T-helper 2 cell treated with Interferon-gamma antibody and Interleukin-4, amounts not matched to agents 5 μg/mL and 100 μg/mL, for 36 hours (primary cell): ENCODE measurements around the gene RNPS1.
"Not testable (repeated sequence)": the region's sequence is repeated elsewhere in the genome, so short reads cannot be mapped to it uniquely, and the experiment has no call there.

Source experiments
- DNase-seq: peaks from one replicate; pipeline ENCODE4 v3.0.0; 2021; ENCODE audit warnings: low spot score
- H3K27ac Mint-ChIP-seq: one replicate; pipeline ENCODE4 v1.8.0; 2021; ENCODE audit warnings: mild to moderate bottlenecking, mixed read lengths
- H3K27me3 Mint-ChIP-seq: one replicate; pipeline ENCODE4 v1.8.0; 2021; ENCODE audit warnings: low read depth, mixed read lengths
- H3K36me3 Mint-ChIP-seq: one replicate; pipeline ENCODE4 v1.8.0; 2021; ENCODE audit warnings: low read depth, mixed read lengths
- H3K4me1 Mint-ChIP-seq: one replicate; pipeline ENCODE4 v1.8.0; 2021; ENCODE audit warnings: low read depth, mixed read lengths
- H3K4me3 Mint-ChIP-seq: one replicate; pipeline ENCODE4 v1.8.0; 2022; ENCODE audit warnings: mild to moderate bottlenecking, moderate library complexity, mixed read lengths
- H3K9me3 Mint-ChIP-seq: one replicate; pipeline ENCODE4 v1.8.0; 2021; ENCODE audit warnings: mixed read lengths

The RNPS1 gene

DNA sequence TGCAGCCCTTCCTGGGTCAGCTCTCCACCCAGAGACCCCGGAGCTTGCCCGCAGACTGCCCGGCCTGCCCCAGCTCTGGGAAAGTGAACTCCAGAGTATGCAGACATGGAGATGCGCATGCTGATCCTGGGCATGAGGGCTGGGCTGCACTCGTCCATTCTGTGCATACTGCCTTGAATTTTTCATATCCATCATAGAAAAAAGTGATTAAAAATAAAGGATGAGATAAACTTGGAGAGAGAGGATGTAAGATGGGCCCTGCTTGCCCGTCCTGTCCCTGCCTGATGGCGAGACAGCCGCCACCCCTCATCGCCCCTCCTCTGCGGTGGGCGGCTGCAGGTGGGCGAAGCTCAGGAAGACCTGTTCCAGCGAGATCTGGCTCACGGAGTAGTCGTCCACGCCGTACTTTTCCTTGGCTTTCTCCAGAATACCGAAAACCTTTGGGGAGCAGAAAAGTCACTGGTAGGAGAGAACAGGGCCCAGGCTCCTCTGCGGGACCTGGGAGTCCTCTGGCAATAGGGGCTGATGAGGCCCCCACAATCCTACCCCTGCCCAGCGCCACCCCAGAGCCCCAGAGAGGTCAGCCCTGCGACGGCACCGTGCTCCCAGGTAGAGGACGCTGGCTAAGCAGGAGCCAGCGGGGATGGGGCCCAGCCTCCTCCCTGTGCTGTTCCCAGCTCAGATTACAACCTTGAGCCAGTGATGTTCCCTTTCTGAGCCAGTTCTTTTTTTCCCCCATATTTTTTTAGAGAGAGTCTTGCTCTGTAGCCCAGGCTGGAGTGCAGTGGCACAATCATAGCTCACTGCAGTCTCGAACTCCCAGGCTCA is 8.7 kb upstream of the RNPS1 start:
- H3K27ac Mint-ChIP-seq: no peak overlapping the region
- H3K4me1 Mint-ChIP-seq: no peaks in the 10 kb centered on the region
- DNase-seq: no peak
- H3K27me3 Mint-ChIP-seq: no peaks in the 10 kb centered on the region
- no peak overlapping the region for H3K4me3 Mint-ChIP-seq
- H3K9me3 Mint-ChIP-seq: no peaks in the 10 kb centered on the region
- H3K36me3 Mint-ChIP-seq: no peaks in the 10 kb centered on the region

DNA sequence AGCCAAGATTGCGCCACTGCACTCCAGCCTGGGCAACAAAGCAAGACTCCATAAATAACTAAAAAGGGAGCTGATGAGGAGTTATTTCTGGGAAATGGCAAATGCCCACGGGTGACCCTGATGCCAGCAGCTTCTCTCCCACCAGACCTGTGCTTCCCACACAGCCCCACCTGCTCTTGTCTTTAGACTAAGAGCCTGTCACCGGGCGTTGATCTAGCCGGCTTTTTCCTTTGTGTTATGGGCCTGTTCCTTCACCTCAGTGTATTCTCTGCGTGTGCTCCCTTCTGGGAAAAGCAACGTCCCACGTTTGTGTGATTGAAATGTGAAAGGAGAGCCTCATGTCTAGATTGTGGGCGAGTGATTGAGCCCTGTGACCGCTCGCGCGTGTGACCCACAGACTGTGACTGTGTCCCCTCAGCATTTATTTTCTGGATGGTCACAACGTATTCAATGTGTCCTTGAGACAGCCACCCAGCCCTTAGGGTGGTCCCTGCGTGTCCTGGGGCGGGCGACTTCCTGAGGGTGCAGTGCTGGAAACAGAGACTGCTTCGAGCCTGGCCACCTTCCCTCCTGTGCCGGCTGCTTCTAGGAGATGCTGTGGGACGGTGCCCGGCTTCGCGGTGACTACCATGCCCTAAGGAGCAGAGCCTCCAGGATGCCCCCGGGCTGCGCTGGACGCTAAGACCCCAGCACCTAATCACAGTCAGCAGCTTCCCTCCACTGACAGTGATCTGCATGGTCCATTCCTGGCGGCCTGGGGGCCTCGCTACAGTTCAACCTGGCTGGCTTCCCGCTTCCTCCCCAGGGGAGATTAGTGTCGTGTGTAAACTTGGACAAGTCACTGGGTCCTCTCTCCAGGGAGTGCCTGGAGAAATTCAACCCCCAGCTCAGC is 7.8 kb upstream of the RNPS1 start:
- no peak for DNase-seq
- Mint-ChIP-seq H3K36me3 (no peaks in the 10 kb centered on the region), H3K4me3 (no peak overlapping the region), H3K9me3 (no peaks in the 10 kb centered on the region), H3K4me1 (no peaks in the 10 kb centered on the region), H3K27me3 (no peaks in the 10 kb centered on the region), H3K27ac (no peak overlapping the region)

DNA sequence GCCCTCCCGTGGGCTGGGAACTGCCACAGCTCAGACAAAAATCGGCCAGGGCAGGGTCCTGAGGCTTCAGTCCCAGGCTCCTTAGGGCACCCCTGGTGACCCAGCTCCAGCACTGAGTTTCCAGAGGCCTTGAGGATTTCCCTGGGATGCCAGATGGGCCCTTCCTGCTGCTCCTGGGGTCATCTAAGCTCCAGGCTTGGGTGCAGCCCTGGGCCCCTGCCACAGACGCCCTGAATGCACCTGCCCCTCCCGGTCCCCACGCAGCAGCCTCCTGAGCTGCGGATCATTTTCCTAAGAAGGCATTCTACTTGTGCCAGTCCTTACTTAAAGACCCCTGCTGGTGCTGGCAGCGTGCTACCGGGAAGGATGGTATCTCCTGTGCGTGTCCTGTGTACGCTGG is 6.0 kb upstream of the RNPS1 start:
- DNase-seq: no peak
- Mint-ChIP-seq H3K4me1 (peaks cover 3% of the 10 kb centered on the region), H3K36me3 (no peaks in the 10 kb centered on the region), H3K27ac (no peak overlapping the region), H3K4me3 (no peak overlapping the region), H3K9me3 (no peaks in the 10 kb centered on the region), H3K27me3 (no peaks in the 10 kb centered on the region)

DNA sequence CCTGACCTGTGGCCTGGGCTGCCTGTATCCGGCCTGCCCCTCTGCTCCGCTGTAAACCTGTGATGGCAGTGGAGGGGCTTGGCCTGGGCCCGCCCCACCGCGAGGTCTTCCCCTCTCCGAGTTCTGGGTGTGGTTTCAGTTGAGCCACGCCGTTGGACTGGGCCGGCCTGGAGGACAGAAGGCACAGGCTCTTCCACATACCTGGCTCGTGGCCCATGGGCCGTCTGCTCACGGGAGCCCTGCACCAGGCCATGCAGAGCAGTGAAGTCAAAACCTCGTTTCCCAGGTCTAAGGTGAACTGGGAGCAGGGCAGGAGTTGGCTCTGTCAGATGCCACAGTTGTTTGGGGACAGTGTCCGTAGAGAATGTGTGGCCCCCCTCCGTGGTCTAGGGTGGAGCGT is 5.6 kb upstream of the RNPS1 start:
- H3K27ac Mint-ChIP-seq: no peak overlapping the region
- no peaks in the 10 kb centered on the region for H3K9me3 Mint-ChIP-seq
- H3K4me3 Mint-ChIP-seq: no peak overlapping the region
- no peaks in the 10 kb centered on the region for H3K36me3 Mint-ChIP-seq
- H3K27me3 Mint-ChIP-seq: no peaks in the 10 kb centered on the region
- peaks cover 3% of the 10 kb centered on the region for H3K4me1 Mint-ChIP-seq
- DNase-seq: no peak

DNA sequence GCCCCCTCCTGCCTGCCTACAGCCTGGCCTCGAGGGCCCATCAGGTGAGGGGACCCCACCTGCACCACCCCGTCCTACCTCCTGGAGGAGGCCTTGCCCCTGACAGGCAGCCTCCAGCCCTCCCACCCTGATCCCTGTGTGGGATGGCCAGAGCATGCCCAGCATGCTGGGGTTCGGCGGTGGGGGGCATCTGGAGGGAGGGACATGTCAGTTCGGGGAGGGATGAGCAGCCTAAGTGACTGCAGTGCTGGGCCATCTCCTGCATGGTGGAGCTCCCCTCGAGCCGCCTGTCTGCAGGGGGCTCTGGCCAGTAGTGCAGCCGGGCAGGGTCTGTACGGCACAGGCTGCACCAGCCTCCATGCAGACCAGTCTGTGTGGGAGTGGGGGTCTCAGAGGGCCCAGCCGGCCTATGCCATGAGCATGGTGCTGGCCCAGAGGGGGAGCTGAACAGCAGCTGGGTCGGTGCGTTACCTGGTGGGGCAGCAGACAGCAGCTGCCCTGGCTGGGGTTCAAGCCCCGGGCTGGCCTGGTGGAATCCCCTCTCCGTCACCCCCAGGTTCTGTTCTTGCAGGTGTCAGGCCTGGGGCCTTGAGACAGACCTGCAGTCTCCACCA is 4.0 kb upstream of the RNPS1 start:
- no peaks in the 10 kb centered on the region for H3K27me3 Mint-ChIP-seq
- no peaks in the 10 kb centered on the region for H3K9me3 Mint-ChIP-seq
- no peak overlapping the region for H3K27ac Mint-ChIP-seq
- peaks cover 4% of the 10 kb centered on the region for H3K4me1 Mint-ChIP-seq
- no peak overlapping the region for H3K4me3 Mint-ChIP-seq
- no peak for DNase-seq
- H3K36me3 Mint-ChIP-seq: peaks cover 3% of the 10 kb centered on the region

DNA sequence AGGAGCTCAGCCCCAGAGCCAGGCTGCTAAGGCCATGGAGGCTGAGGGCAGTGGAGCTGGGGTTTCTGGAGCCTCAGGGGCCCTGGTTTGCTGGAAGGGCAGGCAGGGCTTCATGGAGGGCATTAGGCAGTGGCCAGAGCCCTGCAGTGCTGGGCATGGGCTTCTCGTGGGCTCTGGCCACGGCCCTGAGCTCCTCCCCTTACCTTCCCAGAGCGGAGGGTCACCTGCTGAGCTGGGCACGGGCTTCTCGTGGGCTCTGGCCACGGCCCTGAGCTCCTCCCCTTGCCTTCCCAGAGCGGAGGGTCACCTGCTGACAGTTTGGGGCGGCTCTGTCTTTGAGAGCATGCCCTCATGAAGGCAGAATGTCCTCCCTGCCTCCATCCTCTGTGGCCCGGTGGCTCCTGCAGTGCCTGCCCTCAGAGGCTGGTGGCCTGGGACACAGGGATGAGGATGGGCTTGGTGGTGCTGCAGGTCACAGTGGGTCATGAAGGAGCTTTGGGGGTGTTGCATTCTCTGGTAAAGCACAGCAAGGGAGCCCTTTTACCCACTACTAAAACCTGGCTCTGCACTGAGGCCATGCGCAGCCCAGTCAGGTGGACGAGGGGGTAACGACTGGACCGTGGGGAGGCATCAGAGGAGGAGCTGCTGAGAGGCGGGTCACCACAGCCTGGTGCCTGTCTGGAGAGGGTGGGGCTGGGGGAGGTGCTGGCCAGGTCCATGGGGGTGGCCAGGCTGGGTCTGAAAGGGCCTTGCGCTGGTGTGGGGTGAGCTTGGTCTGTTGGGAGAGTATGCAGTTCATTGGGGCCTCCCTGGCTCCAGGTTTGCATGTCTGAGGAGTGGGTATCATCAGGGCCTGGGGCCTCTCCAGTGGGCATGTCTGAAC is 2.9 kb upstream of the RNPS1 start:
- H3K27me3 Mint-ChIP-seq: no peaks in the 10 kb centered on the region
- no peaks in the 10 kb centered on the region for H3K9me3 Mint-ChIP-seq
- H3K4me1 Mint-ChIP-seq: peaks cover 14% of the 10 kb centered on the region
- DNase-seq: no peak
- H3K36me3 Mint-ChIP-seq: peaks cover 13% of the 10 kb centered on the region
- no peak overlapping the region for H3K27ac Mint-ChIP-seq
- H3K4me3 Mint-ChIP-seq: no peak overlapping the region

DNA sequence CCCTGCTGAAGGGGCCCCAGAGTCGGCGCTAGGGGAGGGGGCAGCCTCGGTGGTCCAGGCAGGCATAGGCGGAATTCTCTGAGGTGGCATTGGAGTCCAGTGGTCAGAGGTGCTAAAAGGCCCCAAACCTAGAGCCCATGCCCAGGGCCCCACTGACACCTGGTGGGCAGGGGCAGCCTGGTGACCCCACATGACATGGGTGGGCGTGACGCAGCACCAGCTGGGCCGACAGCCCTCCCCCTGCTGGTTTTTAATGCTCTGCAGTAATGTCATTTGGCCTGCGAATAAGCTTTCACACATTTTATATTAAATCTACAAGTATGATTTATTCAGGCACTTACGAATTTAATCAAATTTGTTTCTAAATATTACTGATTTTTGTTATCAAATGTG is 2.1 kb upstream of the RNPS1 start:
- peaks cover 16% of the 10 kb centered on the region for H3K4me1 Mint-ChIP-seq
- H3K9me3 Mint-ChIP-seq: no peaks in the 10 kb centered on the region
- H3K27me3 Mint-ChIP-seq: no peaks in the 10 kb centered on the region
- peak overlapping the region; percentile 93 for H3K4me3 Mint-ChIP-seq
- no peak for DNase-seq
- H3K36me3 Mint-ChIP-seq: peaks cover 18% of the 10 kb centered on the region
- H3K27ac Mint-ChIP-seq: no peak overlapping the region

DNA sequence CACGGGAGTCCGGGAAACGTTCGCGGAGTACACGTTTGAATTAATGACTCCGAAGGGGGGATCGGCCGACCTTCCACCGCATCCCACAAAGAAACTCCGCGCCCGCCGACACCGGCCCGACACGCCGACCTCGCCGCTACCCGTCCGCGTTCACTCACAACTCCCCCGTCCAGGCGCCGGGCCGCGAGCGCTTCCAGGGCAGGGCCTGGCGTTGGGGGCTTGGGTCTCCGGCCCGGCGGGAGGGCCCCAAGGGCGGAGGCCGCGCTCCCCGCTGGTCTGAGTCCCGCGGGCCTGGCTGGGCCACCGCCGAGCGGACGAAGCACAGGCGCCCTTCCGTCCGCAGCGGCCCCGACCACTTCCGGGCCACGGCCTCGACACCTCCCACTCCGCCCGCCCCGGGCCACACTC is 417 bp downstream of the RNPS1 start:
- Mint-ChIP-seq H3K27ac (peak overlapping the region; percentile 98), H3K4me3 (peak overlapping the region; percentile 93), H3K36me3 (peaks cover 34% of the 10 kb centered on the region), H3K4me1 (peaks cover 23% of the 10 kb centered on the region)
- H3K9me3 Mint-ChIP-seq, H3K27me3 Mint-ChIP-seq, DNase-seq: not testable (repeated sequence)

- peaks cover 23% of the 10 kb centered on the region for H3K4me1 Mint-ChIP-seq
- DNase-seq, H3K27me3 Mint-ChIP-seq, H3K9me3 Mint-ChIP-seq: not testable (repeated sequence)
- H3K27ac Mint-ChIP-seq: peak overlapping the region; percentile 90
- peak overlapping the region; percentile 93 for H3K4me3 Mint-ChIP-seq
- peaks cover 40% of the 10 kb centered on the region for H3K36me3 Mint-ChIP-seq
These were observed 1.0 kb downstream of the RNPS1 start for GRCh38 chr16:2266887-2267286.

DNA sequence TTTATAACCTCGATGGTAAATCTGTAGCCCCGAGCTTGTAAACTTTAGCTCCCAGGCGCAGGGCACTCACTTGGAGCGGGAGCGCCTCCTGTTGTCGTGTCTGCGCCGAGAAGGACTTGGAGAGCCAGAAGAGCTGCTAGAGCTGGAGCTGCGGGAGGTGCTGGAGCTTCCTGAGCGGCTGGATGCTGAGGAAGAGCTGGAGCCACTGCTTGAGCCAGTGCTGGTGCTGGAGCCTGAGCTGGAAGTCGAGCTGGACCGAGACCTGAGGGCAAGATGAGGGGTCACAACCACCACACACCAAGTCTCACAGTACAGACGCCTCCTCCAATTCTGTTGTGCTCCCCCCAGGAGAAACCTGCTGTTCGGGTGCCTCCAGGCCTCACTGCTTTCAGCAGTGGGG is 4.9 kb downstream of the RNPS1 start:
- H3K27me3 Mint-ChIP-seq, H3K9me3 Mint-ChIP-seq, DNase-seq, H3K27ac Mint-ChIP-seq, H3K4me3 Mint-ChIP-seq: not testable (repeated sequence)
- H3K4me1 Mint-ChIP-seq: peaks cover 22% of the 10 kb centered on the region
- H3K36me3 Mint-ChIP-seq: peaks cover 62% of the 10 kb centered on the region

GRCh38 chr16:2260250-2260649 is 7.7 kb downstream of the RNPS1 start:
- Mint-ChIP-seq H3K4me1 (peaks cover 9% of the 10 kb centered on the region), H3K36me3 (peaks cover 72% of the 10 kb centered on the region), H3K4me3 (no peak overlapping the region), H3K27me3 (no peaks in the 10 kb centered on the region), H3K27ac (no peak overlapping the region), H3K9me3 (no peaks in the 10 kb centered on the region)
- DNase-seq: no peak

- H3K27ac Mint-ChIP-seq, DNase-seq, H3K9me3 Mint-ChIP-seq, H3K4me1 Mint-ChIP-seq, H3K4me3 Mint-ChIP-seq, H3K27me3 Mint-ChIP-seq: not testable (repeated sequence)
- H3K36me3 Mint-ChIP-seq: peaks cover 70% of the 10 kb centered on the region
These were observed 9.4 kb downstream of the RNPS1 start for GRCh38 chr16:2258530-2258929.

DNA sequence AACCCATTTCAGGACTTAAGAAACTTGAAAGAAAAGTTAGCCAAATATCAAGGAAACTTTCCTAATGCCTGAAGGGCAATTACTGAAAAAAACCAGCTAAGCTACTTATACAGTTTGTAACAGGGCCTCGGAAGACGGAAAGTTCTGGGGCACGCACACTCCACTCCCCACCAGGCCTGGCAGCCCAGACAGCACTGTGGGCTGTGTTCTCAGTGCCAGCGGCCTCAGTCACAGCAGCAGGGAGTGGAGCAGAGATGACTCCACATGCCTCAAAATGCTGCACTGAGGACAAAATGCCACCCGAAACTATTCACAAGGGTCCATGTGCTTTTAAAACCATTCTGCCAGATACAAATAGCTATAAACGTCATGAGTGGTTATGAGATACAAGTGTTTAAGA is 10.2 kb downstream of the RNPS1 start:
- peaks cover 70% of the 10 kb centered on the region for H3K36me3 Mint-ChIP-seq
- H3K27me3 Mint-ChIP-seq: no peaks in the 10 kb centered on the region
- H3K4me1 Mint-ChIP-seq: peaks cover 2% of the 10 kb centered on the region
- no peak overlapping the region for H3K27ac Mint-ChIP-seq
- H3K9me3 Mint-ChIP-seq: no peaks in the 10 kb centered on the region
- DNase-seq: no peak
- no peak overlapping the region for H3K4me3 Mint-ChIP-seq
